ENCODE data around the gene ATXN3.

- TF ChIP-seq, protein P1, sequence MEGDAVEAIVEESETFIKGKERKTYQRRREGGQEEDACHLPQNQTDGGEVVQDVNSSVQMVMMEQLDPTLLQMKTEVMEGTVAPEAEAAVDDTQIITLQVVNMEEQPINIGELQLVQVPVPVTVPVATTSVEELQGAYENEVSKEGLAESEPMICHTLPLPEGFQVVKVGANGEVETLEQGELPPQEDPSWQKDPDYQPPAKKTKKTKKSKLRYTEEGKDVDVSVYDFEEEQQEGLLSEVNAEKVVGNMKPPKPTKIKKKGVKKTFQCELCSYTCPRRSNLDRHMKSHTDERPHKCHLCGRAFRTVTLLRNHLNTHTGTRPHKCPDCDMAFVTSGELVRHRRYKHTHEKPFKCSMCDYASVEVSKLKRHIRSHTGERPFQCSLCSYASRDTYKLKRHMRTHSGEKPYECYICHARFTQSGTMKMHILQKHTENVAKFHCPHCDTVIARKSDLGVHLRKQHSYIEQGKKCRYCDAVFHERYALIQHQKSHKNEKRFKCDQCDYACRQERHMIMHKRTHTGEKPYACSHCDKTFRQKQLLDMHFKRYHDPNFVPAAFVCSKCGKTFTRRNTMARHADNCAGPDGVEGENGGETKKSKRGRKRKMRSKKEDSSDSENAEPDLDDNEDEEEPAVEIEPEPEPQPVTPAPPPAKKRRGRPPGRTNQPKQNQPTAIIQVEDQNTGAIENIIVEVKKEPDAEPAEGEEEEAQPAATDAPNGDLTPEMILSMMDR (IDR thresholded peaks at IDR 0.05): no peak
- TF ChIP-seq, protein P2, sequence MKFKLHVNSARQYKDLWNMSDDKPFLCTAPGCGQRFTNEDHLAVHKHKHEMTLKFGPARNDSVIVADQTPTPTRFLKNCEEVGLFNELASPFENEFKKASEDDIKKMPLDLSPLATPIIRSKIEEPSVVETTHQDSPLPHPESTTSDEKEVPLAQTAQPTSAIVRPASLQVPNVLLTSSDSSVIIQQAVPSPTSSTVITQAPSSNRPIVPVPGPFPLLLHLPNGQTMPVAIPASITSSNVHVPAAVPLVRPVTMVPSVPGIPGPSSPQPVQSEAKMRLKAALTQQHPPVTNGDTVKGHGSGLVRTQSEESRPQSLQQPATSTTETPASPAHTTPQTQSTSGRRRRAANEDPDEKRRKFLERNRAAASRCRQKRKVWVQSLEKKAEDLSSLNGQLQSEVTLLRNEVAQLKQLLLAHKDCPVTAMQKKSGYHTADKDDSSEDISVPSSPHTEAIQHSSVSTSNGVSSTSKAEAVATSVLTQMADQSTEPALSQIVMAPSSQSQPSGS (CRISPR knock-in tag; IDR thresholded peaks at IDR 0.05; ENCODE audit: borderline replicate concordance, low read depth): no peak
- TF ChIP-seq MLX (CRISPR knock-in tag; IDR thresholded peaks at IDR 0.05) (no peak), FOXP1 (CRISPR knock-in tag; IDR thresholded peaks at IDR 0.05; ENCODE audit: borderline replicate concordance) (no peak), ZNF416 (CRISPR knock-in tag; IDR thresholded peaks at IDR 0.05) (no peak), ZNF219 (CRISPR knock-in tag; IDR thresholded peaks at IDR 0.05; ENCODE audit: borderline replicate concordance) (no peak), ZBTB21 (CRISPR knock-in tag; IDR thresholded peaks at IDR 0.05; ENCODE audit: borderline replicate concordance) (no peak), CDX4 (CRISPR knock-in tag; IDR thresholded peaks at IDR 0.05; ENCODE audit: borderline replicate concordance) (no peak), SMAD3 (CRISPR knock-in tag; IDR thresholded peaks at IDR 0.05; ENCODE audit: borderline replicate concordance) (no peak), JUN (CRISPR knock-in tag; IDR thresholded peaks at IDR 0.05) (no peak)
- TF ChIP-seq, protein P3, sequence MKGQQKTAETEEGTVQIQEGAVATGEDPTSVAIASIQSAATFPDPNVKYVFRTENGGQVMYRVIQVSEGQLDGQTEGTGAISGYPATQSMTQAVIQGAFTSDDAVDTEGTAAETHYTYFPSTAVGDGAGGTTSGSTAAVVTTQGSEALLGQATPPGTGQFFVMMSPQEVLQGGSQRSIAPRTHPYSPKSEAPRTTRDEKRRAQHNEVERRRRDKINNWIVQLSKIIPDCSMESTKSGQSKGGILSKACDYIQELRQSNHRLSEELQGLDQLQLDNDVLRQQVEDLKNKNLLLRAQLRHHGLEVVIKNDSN (CRISPR knock-in tag; IDR thresholded peaks at IDR 0.05): no peak
These were observed 65.2 kb downstream of the ATXN3 start for GRCh38 chr14:92041203-92041602.
